BJ (cell line): ENCODE measurements around the gene ALPP. TPM values are rescaled to one million over a fixed set of nuclear protein-coding genes. Genes with fewer than 3 reads are reported as not detected.

ENCODE experiments used
- CTCF ChIA-PET: fragments of 350-600 bp; formaldehyde crosslinking; extraction: SDS; loops from one replicate; lab custom pipeline; 2021; ENCODE audit warnings: antibody characterized with exemption, inconsistent platforms; lab: Yijun Ruan, JAX
- POLR2A ChIA-PET: fragments of 300-600 bp; sonication (Branson Sonifier 250); formaldehyde crosslinking; extraction: SDS; loops from one replicate; lab custom pipeline; 2021; ENCODE audit warnings: antibody characterized with exemption; lab: Charles Lee
- DNase-seq: peaks from one replicate; pipeline ENCODE4 v3.0.0-alpha.2; 2011; ENCODE audit warnings: low read depth
- H3K27me3 ChIP-seq: 2 replicates; pipeline ENCODE4 v1.6.0; 2011; ENCODE audit warnings: low read length; ENCODE audit not compliant: control insufficient read depth, insufficient read depth
- H3K36me3 ChIP-seq: 2 replicates; pipeline ENCODE4 v1.5.1; 2011; ENCODE audit warnings: low read length; ENCODE audit not compliant: control insufficient read depth, insufficient read depth
- H3K4me3 ChIP-seq: 2 replicates; pipeline ENCODE4 v1.5.1; 2011; ENCODE audit warnings: low read depth, mild to moderate bottlenecking, control low read depth, low read length
- polyA plus RNA-seq: library from polyadenylated mRNA; depleted of rRNA; stranded (reverse); fragments of >200 nt; gene quantifications from 2 replicates; pipeline ENCODE4 v1.2.3, GENCODE V29; 2011
- TF ChIP-seq, protein P1 (sequence below): IDR thresholded peaks from 2 replicates; pipeline ENCODE4 v1.5.1; 2011; ENCODE audit warnings: low read depth, mild to moderate bottlenecking, control low read depth, inconsistent platforms, low read length, moderate library complexity; ENCODE audit not compliant: insufficient read depth

Gene ALPP
- polyA plus RNA-seq, 1 experiment = not detected

- ChIA-PET POLR2A (no interaction called here), CTCF (no interaction called here)
- H3K36me3 ChIP-seq = no peaks in the 10 kb centered on the region
- TF ChIP-seq, protein P1, sequence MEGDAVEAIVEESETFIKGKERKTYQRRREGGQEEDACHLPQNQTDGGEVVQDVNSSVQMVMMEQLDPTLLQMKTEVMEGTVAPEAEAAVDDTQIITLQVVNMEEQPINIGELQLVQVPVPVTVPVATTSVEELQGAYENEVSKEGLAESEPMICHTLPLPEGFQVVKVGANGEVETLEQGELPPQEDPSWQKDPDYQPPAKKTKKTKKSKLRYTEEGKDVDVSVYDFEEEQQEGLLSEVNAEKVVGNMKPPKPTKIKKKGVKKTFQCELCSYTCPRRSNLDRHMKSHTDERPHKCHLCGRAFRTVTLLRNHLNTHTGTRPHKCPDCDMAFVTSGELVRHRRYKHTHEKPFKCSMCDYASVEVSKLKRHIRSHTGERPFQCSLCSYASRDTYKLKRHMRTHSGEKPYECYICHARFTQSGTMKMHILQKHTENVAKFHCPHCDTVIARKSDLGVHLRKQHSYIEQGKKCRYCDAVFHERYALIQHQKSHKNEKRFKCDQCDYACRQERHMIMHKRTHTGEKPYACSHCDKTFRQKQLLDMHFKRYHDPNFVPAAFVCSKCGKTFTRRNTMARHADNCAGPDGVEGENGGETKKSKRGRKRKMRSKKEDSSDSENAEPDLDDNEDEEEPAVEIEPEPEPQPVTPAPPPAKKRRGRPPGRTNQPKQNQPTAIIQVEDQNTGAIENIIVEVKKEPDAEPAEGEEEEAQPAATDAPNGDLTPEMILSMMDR = no peak
- no peak for DNase-seq
- peaks cover 29% of the 10 kb centered on the region for H3K27me3 ChIP-seq
- H3K4me3 ChIP-seq = no peak overlapping the region
These were observed 27.5 kb upstream of the ALPP start for GRCh38 chr2:232350804-232351685.

- H3K4me3 ChIP-seq = no peak overlapping the region
- H3K27me3 ChIP-seq = peaks cover 29% of the 10 kb centered on the region
- no peaks in the 10 kb centered on the region for H3K36me3 ChIP-seq
- TF ChIP-seq, protein P1 = no peak
- no peak for DNase-seq
- POLR2A ChIA-PET = no interaction called here
- CTCF ChIA-PET = interaction anchor here (1.4 to 1.5 kb wide), 2 partner anchors 14 to 81 kb away, joined by 3 to 4 read pairs; no protein-coding TSS in a partner anchor
These were observed 26.7 kb upstream of the ALPP start for GRCh38 chr2:232351686-232352510.

DNA sequence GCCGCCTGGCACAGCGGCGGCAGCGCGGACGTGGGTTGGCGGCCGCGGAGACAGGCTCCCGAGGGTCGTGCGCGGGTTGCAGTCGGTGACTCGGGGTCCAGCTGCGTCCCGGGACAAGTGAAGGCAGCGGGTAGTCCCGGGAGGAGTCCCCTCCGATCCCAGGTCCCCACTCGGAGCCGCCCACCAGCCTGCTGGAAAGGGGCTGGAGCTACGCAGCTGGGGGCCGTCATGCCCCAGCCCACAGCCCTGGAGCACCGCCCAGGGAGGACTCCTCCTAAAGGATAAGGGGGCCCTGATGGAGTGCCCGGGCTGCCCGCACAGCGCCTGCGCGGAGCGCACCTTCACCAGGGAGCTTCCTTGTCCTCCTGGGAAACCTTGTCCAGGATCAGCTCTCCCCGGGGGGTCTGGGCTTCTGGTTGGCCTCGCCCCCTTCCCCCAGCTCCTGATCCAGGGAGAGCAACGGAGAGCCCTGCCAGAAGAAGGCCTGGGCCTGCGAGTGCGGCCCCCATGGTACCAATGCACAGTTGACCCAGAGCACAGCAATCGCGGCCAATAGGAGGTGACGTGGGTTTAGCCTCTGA is 25.9 kb upstream of the ALPP start:
- Histone ChIP-seq H3K27me3 (peaks cover 26% of the 10 kb centered on the region), H3K36me3 (no peaks in the 10 kb centered on the region), H3K4me3 (no peak overlapping the region)
- no peak for DNase-seq
- ChIA-PET CTCF (interaction anchor here (0.6 to 1.5 kb wide), 3 partner anchors 13 to 177 kb away, joined by 3 to 4 read pairs (median 3); no protein-coding TSS in a partner anchor), POLR2A (no interaction called here)
- TF ChIP-seq, protein P1 = no peak

DNA sequence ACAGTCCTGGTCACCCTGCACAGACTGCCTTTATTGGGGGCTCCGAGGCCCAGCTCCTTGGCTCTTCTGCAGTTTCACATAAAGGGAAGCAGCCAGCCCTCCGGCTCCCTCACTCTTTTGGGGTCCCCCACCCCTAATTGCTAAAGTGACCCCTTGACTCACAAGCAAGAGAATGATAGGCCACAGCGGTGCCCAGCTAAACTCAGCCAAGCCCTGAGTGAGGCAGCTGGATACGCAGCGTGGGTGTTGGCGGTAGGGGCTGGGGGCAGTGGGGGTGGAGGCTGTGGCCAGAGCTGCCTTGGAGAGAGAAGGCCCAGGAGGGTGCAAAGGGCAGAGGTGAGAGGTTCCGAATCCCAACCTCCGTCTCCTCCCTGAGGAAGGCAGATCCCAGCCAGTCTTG is 25.5 kb upstream of the ALPP start:
- POLR2A ChIA-PET = no interaction called here
- Histone ChIP-seq H3K27me3 (peaks cover 26% of the 10 kb centered on the region), H3K36me3 (no peaks in the 10 kb centered on the region), H3K4me3 (no peak overlapping the region)
- DNase-seq = no peak
- CTCF ChIA-PET = interaction anchor here (0.6 to 1.5 kb wide), 3 partner anchors 13 to 177 kb away, joined by 3 to 4 read pairs (median 3); no protein-coding TSS in a partner anchor
- TF ChIP-seq, protein P1 = no peak
